ENCODE measurements around the gene PSMB3. TPM values are rescaled to one million over a fixed set of nuclear protein-coding genes. Genes with fewer than 3 reads are reported as not detected.

Gene PSMB3
- total RNA-seq, 3 donors from 2014 or later = 132 to 214 (median 167) TPM

DNA sequence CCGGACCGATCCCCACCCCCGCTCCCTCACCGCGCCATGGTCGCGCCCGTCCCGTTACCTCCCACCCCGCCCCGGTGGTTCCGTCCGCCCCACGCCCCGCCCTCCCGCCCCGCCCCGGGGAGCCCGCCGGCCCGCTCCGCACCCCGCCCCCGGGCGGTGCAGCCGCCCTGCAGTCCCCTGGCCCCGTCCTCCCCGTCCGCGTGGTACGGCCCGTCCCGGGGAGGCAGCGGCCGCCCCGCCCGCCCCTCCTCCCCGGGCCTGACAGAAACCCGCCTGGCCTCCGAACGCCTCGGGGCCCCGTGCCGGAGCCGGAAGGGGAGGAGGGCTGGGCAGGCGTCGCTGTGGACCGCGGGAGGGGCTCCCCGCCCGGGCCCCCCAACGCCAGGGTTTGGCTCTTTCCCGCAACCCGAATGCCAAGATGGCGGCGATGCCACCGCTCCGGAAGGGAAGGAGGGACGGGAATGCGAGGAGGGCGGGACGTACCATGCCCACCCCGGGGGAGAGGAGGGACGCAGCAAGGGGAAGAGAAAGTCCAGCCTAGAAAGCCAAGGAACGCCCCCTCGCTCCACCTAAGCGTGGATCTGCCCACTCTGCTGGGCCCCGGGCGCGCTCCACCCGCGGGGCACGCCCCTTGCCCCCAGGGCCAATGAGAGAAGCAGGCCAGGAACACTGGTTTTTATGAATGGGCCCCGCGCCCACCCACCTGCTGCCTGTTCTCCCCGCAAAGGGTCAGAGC lies 47.1 kb downstream of the PSMB3 start, which contains the start of gene PIP4K2B:
PIP4K2B (minus strand) TSS at position 56 of the 736 bp plus-strand sequence. CDS start 132 bp downstream, outside the sequence.
- Histone ChIP-seq H3K4me3 (peak within 1 kb of the TSS; percentile 74 to 91 (median 79)), H3K36me3 (peaks cover 6% of the 10 kb centered on the region), H3K27me3 (no peaks in the 10 kb centered on the region), H3K4me1 (peaks cover 5 to 18% of the 10 kb centered on the region in 2 donors), H3K27ac (peak within 1 kb of the TSS; percentile 97 to 99), H3K9me3 (no peaks in the 10 kb centered on the region)
- intact Hi-C loops (cut with DNase I; ENCODE audit: low total_unique reads) = no loop called here
- peak; percentile 90 to 93 for DNase-seq (ENCODE audit: low spot score in 2 of 2)
- TF ChIP-seq POLR2AphosphoS5 (IDR thresholded peaks at IDR 0.05) (peak; percentile 74 to 90 (median 85)), POLR2A (IDR thresholded peaks at IDR 0.05) (no peak)

DNA sequence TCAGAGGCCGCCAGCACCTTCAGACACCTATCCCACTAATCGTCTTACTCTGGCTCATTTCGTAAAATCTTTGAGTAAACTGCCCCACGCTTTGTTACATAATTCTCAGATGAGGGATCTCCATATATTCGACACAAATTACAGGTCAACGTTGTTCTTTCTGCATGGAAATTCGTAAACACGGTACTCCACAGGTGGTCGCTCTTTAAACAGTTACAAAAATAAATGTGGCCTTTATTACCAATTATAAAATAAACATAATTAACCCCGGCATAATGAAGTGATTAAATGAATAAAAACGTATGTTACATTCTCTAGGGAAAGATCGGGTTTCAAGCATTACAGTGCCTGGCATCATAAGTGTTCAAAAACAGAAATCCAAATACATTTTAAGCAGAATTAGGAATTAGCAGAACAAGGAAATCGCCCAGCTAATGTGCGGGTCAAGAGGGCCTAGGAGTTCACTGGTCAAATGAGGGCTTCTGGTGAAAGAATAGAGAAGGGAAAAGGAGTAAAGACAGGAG lies 47.8 kb downstream of the PSMB3 start:
- H3K4me3 ChIP-seq = peak overlapping the region; percentile 74 to 91 (median 79)
- H3K9me3 ChIP-seq = no peaks in the 10 kb centered on the region
- H3K4me1 ChIP-seq = peaks cover 5 to 18% of the 10 kb centered on the region in 2 donors
- TF ChIP-seq POLR2AphosphoS5 (IDR thresholded peaks at IDR 0.05) = no peak
- TF ChIP-seq, protein P1, sequence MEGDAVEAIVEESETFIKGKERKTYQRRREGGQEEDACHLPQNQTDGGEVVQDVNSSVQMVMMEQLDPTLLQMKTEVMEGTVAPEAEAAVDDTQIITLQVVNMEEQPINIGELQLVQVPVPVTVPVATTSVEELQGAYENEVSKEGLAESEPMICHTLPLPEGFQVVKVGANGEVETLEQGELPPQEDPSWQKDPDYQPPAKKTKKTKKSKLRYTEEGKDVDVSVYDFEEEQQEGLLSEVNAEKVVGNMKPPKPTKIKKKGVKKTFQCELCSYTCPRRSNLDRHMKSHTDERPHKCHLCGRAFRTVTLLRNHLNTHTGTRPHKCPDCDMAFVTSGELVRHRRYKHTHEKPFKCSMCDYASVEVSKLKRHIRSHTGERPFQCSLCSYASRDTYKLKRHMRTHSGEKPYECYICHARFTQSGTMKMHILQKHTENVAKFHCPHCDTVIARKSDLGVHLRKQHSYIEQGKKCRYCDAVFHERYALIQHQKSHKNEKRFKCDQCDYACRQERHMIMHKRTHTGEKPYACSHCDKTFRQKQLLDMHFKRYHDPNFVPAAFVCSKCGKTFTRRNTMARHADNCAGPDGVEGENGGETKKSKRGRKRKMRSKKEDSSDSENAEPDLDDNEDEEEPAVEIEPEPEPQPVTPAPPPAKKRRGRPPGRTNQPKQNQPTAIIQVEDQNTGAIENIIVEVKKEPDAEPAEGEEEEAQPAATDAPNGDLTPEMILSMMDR (IDR thresholded peaks at IDR 0.05) = no peak
- no peak for TF ChIP-seq POLR2A (IDR thresholded peaks at IDR 0.05)
- no peaks in the 10 kb centered on the region for H3K27me3 ChIP-seq
- peaks cover 6% of the 10 kb centered on the region for H3K36me3 ChIP-seq
- intact Hi-C loops (cut with DNase I; ENCODE audit: low total_unique reads) = no loop called here
- H3K27ac ChIP-seq = peak overlapping the region; percentile 97 to 99
- no peak for DNase-seq (ENCODE audit: low spot score in 2 of 2)

DNA sequence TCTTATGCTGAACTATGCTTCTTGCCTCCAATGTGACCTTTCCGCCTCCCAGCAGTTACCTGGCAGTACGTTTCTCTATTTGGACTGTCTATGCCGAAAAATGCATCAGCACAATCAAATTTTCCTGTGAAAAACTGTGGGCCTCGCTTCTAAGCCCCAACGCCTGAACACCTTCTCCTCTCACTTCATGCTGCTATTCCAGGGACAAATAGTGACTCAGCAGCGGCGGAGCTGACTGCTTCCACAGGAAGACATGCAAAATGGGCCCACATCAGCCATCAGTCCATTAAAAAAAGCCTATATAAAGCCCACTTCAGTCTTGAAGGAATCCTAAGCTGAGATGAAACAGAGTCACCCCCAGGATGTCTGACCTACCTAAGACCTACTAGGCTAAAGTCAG lies 57.3 kb downstream of the PSMB3 start:
- no peak overlapping the region for H3K4me3 ChIP-seq
- no peak overlapping the region for H3K27ac ChIP-seq
- no peaks in the 10 kb centered on the region for H3K27me3 ChIP-seq
- H3K4me1 ChIP-seq = no peaks in the 10 kb centered on the region
- no peak for DNase-seq (ENCODE audit: low spot score in 2 of 2)
- intact Hi-C loops (cut with DNase I; ENCODE audit: low total_unique reads) = no loop called here
- peaks cover 8% of the 10 kb centered on the region for H3K36me3 ChIP-seq
- no peaks in the 10 kb centered on the region for H3K9me3 ChIP-seq
- no peak for TF ChIP-seq POLR2AphosphoS5 (IDR thresholded peaks at IDR 0.05)
- no peak for TF ChIP-seq POLR2A (IDR thresholded peaks at IDR 0.05)
- TF ChIP-seq, protein P1 (IDR thresholded peaks at IDR 0.05) = no peak

Other genes starting within 250 kb of the PSMB3 start
- 10 to 100 TPM in 1 of 3 donors, 1 to 10 TPM in 2; 4.2 to 10.8 (median 8.8) TPM for gene SRCIN1, start 146.8 kb upstream of the PSMB3 start, total RNA-seq
- gene EPOP, start 77.8 kb upstream of the PSMB3 start, total RNA-seq = 1 to 10 TPM; 2.0 to 2.1 (median 2.0) TPM
- 100 to 1,000 TPM in 1 of 3 donors, 10 to 100 TPM in 2; 41.9 to 101 (median 90.5) TPM for gene MLLT6, start 47.5 kb upstream of the PSMB3 start, total RNA-seq
- 10 to 100 TPM in 2 of 3 donors, 1 to 10 TPM in 1; 8.9 to 15.0 (median 12.5) TPM for gene CISD3, start 22.4 kb upstream of the PSMB3 start, total RNA-seq
- gene PCGF2, start 4.4 kb upstream of the PSMB3 start, total RNA-seq = 1 to 10 TPM; 6.4 to 9.5 (median 9.3) TPM
- 10 to 100 TPM; 43.0 to 52.8 (median 43.6) TPM for gene PIP4K2B, start 46.8 kb downstream of the PSMB3 start, total RNA-seq
- 10 to 100 TPM; 22.1 to 42.0 (median 28.2) TPM for gene CWC25, start 72.6 kb downstream of the PSMB3 start, total RNA-seq
- 1,000 to 10,000 TPM; 1,871 to 2,586 (median 2,024) TPM for gene RPL23, start 101.0 kb downstream of the PSMB3 start, total RNA-seq
- gene LASP1, start 117.3 kb downstream of the PSMB3 start, total RNA-seq = 100 to 1,000 TPM in 1 of 3 donors, 10 to 100 TPM in 2; 88.7 to 145 (median 92.8) TPM
- gene FBXO47, start 214.7 kb downstream of the PSMB3 start, total RNA-seq = not detected

Data from breast epithelium (tissue), 4 donors.